HG02571 (cell line): Measurements from ENCODE around the gene ZNF503.
"Not testable (repeated sequence)": the region's sequence is repeated elsewhere in the genome, so short reads cannot be mapped to it uniquely, and the experiment has no call there.

ENCODE experiments used
- ATAC-seq: cut with Tn5 transposase; IDR thresholded peaks from one replicate; pipeline ENCODE4 v1.9.1; 2021; ENCODE audit warnings: mild to moderate bottlenecking, moderate library complexity; ENCODE audit not compliant: unreplicated experiment

ZNF503 gene

DNA sequence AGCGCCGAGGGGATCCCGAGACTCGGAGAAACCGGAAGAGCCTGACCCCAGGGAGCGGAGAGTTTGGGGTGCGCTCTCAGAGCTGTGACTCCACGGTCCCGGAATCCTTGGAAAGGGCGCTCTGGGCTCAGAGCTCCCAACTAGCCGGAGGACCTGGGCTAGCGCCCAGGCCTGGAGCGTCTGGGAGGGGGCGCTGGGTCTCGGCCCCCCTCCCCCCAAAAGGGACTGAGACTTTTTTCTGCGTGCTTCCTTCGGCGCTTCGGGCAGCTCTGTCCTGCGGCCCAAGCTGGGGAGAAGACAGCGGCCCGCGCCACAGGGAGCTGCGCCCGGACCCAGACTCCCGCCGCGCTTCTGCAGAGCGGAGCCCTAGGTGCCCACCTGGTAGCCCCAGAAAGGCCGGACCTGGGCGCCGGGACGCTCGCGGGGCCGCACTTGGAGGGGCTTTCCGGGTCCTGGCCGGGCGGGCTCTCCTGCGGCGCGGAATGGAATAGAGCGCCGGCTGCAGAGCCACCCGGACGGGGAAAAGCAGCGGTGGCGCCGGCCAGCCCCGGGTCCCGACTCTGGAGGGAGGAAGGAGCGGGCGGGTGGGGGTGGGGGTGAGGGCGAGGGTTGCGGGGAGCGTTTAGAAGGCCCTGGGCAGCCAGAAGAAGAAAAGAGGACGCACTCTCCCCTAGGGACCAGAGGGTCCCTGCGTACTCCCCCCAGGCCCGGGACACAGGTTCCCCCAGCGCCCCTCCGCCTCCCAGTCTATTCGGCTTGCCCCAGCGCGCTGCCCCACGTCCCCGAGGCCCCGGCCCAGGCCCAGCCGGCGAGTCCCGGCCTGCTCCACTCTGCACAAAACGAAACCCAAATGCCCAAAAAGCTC lies 4.7 kb downstream of the ZNF503 start:
- no peak for ATAC-seq

DNA sequence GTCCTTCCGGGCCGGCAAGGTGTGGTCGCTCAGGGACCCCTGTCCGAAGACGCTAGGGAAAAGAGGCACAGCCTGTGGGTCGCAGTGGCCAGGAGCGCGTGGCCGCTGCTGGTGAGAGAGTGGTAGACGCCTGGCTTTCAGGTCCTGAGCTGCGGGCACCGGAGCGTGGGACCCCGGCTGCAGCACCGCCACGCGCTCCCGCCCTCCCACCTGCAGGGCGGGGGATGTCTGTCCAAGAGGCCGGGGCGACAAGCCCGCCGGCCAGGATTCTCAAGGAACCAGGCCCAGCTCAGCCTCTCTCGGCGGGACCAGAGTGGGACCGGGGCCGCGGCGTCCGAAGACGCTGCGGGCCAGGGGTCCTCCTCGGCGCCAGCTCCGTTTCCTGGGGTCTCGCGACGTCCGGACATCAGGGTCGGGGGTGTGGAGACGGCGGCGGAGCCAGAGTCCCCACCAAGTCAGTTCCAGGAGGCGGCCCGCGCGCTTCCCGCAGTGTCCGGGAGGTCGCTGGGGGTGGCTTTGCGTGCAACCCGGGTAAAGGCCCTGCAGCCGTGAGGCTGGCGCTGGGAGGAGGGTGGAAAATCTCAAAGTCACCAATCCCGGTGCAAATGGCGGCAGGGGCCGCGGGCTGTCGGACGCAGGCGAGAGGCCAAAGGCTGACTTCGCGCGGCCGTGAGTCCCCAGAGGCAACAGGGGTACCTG lies 5.5 kb downstream of the ZNF503 start:
- no peak for ATAC-seq

DNA sequence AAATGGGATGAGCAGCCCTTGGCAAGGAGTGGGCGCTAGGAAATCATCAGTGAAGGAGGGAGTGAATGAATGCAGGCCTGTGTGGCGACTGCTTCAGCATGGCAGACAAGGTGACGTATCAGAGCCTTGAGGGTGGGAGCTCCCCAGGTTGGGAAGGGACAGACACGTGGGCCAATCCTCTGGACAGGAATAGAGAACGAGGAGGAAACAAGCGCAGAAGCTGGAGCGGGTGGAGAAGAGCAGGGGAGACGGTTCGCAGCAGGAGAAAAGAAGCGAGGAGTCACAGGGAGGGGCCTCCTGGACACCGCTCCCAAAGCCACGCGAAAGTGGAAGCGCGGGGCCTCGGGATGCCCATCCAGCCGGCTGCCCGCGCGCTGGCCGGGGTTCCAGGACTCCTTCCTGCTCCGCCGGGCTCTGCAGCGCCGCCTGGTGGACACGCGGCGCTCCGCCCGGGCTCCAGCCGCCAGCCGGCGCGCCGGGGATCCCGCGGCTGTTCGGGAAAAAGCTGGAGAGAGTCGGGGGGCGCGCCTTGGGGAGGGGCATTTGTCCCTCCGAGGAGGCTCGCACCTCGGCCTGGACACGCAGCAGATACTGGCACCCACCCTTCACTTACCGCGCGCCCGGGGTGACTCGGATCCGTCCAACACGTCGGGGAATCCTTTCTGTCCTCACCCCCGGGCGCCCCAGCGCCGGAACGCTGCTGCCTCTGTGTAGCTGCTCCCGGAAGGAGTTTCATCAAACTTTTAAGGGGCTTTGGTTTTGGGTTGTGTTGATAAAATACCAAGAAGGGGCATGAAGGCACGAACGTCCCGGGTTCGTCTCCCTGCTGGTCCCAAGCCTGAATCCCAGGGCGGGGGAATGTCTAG lies 6.3 kb downstream of the ZNF503 start:
- ATAC-seq, result no peak

DNA sequence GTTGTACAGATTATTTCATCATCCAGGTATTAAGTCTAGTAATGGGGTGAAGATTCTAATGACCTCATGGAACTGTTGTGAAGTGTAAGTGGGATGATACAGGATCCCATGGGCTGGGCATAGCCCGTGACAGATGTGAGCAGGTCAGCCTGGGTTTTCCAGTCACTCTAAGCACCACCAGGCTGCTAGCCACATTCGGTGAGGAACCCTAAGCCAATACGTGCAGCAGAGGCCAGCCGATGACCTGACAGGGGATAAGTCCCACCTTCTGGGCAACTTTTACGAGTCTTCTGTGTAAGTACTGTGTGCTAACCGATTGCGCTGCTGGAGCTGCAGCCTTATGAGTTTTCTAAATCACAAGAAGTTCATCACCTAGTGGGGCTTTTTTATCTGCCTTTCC lies 7.3 kb downstream of the ZNF503 start:
- ATAC-seq, result no peak

DNA sequence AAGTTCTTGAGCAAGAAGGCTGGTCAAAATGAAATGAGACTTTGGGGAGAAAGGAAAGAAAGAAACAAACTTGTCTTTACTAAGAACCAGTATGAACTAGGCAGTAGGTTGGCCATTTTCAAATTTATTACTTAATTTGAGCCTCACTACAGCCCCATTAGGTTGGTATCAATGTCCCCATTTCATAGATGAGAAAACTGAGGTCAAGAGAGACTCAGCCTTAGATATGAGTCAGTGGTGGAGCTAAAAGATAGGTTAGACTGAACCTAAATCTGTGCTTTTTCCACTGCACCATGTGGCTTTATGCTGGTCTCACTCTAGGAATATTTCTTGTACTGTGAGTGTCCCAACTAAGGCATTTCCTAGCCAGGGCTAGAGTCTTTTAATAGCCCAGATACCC lies 8.8 kb downstream of the ZNF503 start:
- no peak for ATAC-seq

DNA sequence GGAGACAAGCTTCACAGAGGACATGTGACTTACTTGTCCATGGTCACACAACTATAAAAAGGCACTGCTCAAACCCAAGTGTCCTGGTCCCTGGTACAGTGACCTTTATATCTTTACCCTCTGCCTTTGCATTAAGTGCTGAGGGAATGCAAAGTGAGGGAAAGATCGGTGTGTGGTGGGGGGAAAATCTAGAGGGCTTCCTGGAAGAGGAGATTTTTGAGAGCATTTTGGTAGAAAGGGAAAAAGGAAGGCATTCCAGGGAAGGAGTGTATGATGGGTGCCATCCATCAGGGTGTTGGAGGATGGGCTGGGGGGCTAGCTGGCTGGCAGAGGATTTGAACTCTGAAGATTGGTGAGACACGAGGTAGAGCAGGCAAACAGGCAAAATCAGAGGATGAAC lies 9.3 kb downstream of the ZNF503 start:
- no peak for ATAC-seq

DNA sequence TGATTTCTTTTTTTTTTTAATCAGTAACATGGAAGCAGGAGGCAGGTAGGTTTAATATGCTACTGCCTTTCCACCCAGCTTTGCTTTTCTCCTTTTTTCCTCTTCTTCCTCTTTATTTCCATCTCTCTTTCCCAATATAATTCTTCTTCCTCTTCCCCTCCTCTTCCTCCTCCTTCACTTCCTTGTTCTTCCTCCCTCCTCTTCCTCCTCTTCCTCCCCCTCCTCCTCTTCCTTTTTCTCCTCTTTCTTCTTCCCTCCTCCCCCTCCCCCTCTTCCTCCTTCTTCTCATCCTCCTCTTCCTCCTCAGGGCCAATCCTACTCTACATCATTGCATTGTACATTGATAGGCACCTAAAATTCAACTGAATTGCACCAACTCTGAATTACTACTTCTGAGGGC lies 11.4 kb downstream of the ZNF503 start:
- no peak for ATAC-seq

DNA sequence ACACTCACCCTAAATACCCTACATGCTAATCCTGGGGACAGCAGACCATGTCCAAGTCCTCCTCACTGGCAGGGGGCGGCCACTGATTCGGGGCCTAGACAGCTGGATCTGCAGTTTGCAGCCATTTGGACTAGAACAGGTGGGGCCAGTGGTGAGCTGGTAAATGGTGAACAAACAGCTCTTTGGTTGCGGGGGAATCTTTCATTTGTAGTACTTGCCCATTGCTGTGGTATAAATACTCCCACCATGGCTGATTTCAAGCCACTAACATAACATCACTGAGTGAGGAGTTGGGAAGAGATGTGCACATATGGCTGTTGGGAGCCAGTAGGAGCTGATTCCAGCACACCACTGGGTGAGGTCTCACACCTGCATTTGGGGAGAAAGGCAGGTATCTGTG lies 13.5 kb downstream of the ZNF503 start:
- ATAC-seq, result no peak

DNA sequence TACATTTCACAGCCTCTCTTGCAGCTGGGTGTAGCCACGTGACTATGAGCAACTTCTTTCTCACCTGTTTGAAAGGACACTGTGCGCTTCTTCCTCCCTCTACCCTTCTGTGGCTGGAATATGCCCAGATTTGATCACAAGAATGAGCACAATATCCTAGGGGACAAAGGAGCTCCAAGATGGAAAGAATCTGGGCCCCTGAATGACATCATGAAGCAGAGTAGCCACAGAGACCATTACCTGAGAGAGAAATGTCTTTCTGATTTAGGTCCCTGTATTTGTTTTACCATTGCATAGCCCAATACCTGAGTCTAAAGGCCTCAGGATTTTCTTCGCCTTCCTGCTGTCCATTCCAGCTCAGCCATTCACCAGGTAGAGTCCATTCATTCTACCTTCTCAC lies 15.4 kb downstream of the ZNF503 start:
- no peak for ATAC-seq

DNA sequence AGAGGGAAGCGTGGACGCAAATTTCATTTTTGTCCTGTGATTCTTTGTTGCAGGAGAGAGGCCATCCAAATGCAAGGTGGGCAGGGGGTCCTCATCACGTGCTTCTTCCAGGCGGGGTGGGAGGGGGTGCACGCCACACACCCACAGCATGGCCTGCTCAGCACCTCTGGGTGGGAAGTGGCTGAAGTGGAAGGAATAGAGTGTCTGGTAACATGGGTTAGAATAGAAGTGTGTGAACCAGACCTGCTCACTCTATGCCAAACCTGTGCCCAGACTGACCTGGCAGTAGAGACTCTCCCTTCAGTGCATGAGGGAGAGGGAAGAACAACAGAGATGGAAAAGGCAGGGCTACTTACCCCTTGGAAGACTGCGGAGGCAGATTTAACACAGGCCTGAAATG lies 21.7 kb downstream of the ZNF503 start:
- no peak for ATAC-seq

DNA sequence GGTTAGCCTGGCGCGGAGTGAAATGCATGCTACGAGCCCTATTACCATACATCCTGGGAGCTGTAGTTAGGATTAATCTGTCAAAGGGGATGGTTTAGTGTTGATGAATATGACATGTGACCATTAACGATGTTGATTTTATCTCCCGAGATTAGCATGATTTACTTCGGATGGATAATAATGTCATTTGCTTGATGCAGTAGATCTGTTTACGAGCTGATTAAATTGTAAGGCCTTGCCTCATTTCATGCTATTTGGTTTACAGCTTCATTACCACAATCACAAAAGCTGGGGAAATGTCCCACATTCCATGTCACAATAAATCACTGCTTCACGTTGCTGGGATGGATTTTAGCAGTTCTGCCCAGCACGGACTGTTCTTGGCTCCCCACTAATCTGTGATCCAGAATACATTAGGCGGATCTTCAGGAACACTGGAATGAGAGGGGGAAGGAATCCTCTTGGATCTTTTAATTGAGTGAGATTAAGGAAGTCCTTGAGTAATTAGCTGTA lies 22.3 kb downstream of the ZNF503 start:
- ATAC-seq, result no peak

DNA sequence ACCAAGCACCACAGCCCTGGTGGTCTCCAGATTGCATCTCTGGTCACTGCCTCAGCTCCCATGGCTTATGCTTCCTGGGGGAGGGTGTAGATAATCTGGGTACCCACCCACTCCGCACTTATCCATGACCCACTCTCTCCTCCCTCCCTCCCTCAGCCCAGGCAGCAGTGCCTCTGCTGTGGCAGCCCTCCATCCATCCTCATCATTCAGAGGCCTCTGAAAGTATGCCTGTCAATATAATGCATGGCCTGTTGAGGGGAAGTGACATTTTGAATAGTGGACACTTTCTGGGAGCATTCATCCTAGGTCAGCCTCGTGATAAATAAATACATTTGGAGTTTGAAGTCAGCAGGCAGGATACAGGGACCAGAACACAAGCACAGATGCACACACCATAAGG lies 23.2 kb downstream of the ZNF503 start:
- ATAC-seq, result no peak

DNA sequence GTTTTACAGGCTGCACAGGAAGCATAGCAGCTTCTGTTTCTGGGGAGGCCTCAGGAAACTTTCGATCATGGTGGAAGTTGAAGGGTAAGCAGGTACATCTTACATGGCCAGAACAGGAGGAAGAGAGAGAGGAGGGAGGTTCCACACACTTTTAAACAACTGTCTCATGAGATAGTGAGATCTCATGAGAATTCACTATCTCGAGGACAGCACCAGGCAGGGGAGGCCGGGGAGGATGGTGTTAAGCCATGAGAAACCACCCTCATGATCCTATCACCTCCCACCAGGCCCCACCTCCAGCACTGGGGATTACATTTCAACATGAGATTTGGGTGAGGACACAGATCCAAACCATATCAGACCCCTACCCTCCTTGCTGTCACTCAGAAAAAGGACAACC lies 23.7 kb downstream of the ZNF503 start:
- no peak for ATAC-seq

DNA sequence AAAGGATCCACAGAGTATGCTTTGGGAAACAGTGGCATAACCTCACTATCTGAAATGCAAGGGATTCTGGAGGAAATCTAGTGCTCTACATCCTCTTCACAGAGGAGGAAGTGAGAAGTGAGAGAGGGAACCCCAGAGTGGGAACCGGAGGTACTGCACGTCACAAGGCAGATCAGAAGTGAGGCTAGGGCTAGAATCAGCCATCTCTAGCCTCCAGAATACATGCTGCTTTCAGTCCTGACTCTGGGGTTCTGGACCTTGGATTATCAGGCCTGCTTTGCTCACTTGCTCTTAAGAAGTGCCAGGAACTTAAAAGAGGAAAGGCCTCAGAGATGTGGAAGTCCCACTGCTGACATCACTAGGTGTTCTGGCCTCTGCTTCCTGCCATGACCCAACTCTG lies 25.7 kb downstream of the ZNF503 start:
- ATAC-seq, result no peak

DNA sequence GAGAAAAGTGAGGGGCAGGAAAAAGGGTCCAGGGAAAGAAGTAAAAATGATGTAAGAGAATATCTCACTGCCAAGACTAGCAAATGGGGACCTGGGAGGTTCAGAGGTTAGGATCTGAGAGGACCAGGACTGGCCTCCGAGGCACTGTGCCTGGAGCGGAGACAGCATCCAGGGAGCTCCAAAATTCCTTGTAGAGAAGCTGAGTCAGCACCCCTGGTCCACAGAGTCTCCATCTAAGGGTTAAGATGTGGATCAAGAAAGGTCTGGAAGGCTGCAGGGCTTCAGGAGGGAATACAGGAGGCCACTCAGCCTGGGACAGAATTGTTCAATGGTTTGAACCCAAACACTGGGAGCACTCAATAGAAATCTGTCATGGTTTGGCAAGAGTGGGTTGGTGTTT lies 30.6 kb downstream of the ZNF503 start:
- no peak for ATAC-seq

DNA sequence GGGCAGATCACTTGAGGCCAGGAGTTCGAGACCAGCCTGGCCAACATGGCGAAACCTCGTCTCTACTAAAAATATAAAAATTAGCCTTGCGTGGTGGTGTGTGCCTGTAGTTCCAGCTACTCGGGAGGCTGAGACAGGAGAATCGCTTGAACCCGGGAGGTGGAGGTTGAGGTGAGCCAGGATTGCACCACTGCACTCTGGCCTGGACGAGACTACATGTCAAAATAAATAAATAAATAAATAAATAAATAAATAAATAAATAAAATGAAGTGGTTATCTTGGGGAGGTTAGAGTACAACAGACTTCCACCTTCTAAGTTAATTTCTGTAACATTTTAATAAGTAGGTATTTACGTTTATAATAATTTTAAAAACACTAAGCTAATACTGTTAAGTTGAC lies 31.7 kb downstream of the ZNF503 start:
- not testable (repeated sequence) for ATAC-seq

DNA sequence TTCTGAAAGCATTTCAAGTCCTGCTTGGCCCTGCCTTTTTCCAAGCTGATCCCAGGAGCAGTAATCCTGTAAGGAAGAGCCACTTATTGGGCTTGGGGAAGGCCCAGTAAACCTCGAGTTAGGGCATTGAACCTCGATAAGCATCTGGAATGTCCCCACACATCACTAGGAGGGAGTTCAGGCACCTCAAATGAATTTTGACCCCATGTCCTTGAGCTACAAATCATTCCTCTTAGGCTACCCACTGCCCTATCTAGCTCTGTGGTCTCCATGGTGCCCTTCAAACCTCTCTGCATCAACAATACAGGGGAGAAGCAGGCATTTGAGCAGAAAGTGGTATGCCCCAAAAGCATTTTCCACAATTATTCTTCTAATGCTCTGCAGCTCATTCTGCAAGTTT lies 33.7 kb downstream of the ZNF503 start:
- ATAC-seq, result no peak

DNA sequence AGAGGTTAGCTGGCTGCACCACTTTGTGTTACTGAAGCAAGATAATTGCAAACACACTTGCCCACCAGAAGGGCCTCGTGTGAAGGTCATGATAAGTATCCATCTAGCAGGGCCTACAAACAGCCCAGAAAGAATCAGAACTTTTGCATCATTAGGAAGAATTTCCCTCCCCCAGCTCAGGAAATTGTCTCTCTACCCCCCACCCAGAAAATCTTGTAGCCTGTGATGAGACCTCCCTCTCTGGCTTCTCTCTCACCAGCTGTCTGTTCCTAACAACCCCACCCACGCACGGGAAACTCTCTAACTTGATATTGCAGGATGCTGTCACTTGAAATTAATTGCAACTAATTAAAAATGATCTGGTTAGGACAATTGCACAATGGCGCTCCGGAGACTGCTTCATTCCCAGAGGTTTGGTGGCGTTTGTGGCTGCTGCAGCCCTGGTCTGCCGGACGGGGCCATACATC lies 34.5 kb downstream of the ZNF503 start:
- ATAC-seq, result no peak

DNA sequence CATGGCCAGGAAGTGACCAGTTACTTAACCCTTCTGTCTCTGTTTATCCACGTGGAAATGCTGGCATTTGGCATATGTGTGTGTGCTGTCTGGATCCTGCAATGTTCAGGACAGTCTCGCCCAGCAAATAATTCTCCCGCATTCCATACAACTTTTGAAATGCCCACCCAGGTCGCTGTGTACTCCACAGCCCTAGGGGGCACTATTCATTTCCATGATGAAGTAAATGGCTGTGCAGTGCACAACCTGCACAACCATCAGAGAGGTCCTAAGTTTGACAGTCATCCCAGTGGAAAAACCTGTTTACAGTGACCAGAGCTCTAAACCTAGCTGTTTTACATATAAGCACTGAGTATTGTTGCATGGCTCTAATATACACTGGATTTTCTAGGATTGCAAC lies 38.1 kb downstream of the ZNF503 start:
- ATAC-seq, result no peak

DNA sequence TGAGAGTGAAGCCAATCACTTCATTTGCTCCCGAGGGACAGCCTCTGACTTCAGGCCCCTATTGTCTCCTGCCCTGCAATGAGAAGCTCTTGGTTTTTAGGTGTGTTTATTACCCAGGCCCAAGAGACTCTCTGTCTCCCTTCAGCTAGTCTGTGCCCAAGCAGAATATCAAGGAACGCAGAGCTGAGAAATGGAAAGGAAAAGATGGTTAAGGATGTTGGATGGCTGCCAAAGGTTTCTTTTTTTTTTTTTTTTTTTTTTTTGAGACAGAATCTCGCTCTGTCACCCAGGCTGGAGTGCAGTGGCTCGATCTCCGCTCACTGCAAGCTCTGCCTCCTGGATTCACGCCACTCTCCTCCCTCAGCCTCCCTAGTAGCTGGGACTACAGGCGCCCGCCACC lies 41.7 kb downstream of the ZNF503 start:
- ATAC-seq, result not testable (repeated sequence)

DNA sequence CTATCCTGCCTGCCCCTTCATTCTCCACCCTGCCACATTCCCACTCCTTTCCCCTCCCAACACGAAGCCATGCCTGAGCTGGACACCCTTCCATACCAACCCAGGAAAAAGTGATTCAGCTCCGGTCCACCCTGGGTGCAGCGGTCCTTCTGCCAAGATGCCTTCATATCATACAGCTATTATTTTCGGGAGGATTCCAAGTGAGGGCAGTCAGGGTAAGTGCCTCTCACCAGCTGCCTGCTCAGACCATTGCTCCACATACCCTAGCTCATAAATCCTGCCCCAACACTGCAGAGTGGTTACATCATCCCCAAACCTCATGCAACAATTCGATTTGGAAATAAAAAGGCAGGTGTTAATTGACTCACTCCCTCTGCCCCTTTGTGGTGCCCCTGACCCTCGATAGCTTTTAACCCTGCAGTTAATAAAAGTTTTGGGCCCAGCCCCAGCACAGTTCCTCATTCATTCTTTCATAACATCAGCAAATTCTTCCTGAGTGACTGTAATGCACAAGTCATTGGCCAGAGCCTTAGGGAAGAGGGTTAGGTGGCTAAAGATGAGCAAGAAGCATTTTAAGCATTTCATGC lies 42.6 kb downstream of the ZNF503 start:
- no peak for ATAC-seq
